DMS114 treated with DMSO at 0.1 percent for 48 hours (cell line): ENCODE measurements around the gene CACNA1B.
"Not testable (repeated sequence)": the region's sequence is repeated elsewhere in the genome, so short reads cannot be mapped to it uniquely, and the experiment has no call there.

Experiments
- DNase-seq: peaks from one replicate; lab custom pipeline; 2025; ENCODE audit not compliant: unreplicated experiment; lab: John Stamatoyannopoulos, UW

The CACNA1B gene

GRCh38 chr9:137865581-137866145, 11.9 kb upstream of the CACNA1B start:
- no peak for DNase-seq

- no peak for DNase-seq
Observed at GRCh38 chr9:137866226-137867141, 11.1 kb upstream of the CACNA1B start.

DNA sequence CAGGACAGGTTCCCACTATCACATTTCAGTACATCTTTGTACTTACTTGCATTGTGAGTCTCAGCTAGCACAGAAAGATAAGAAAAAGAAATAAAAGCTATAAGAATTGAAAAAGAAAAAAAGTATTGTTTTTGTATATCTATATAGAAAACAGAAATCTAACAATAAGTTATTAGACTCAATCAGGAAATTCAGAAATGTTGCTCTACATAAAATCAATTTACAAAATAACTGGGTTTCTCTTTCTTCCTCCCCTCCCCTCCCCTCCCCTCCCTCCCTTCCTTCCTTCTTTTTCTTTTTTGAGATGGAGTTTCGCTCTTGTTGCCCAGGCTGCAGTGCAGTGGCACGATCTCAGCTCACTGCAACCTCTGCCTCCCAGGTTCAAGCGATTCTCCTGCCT, 7.2 kb upstream of the CACNA1B start:
- no peak for DNase-seq

DNA sequence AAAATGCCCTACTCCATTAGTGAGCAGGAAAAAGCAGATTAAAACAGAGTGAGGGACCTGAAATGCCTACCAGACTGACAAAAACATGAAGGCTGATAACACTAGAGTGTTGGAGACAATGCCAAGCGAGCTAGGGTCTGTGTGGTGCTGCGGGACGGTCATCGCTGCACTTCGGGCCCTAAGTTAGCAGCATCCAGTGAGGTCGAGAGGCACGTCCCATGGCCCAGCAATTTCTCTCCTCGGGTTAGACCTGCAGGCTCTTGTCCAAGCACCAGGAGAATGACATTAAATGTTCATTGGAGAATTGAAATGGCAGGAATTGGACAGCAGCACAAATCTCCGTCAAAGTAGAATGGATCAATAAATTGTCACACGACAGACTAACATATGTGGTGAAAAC, 5.3 kb upstream of the CACNA1B start:
- no peak for DNase-seq

DNA sequence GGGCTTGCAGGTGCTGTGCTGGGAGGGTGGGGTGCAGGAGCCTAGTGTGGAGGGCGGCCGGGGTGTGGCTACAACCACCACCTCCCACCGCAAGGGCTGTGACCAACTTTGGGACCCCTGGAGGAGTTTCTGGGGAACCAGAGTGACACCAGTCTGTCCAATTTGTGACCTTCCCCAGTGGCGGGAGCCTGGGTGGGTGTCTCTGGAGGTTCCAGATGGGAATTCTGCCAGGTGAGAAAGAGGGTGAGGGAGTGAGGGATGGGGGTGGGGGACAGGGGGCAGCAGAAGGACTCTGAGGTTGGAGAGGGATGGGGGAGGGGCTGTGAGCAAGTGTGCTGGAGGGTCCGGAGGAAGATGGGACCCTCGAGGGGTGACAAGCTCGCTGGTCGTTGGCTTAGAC, 4.2 kb upstream of the CACNA1B start:
- DNase-seq = no peak

DNA sequence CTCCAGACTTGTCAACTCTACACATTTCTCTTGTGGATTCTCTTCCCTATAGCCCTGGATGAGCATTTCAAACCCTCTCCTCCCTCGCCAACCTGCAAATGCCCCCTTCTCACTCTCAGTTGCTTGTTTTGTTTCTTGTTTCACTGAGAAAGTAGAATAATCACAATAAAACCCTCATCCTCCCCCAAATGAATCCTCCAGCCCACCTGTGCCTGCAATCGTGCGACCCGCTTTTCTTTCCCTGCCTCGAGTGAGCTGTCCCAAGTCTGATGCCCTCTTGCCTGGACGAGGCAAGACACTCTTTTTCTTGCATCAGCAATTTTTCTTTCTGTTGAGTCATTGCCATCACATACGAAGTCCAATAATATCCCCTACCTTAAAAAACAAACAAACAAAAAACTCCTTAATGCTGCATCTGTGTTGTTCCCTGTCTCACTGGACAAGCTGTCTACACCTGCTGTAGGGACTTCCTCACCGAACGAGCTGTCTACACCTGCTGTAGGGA, 3.7 kb upstream of the CACNA1B start:
- no peak for DNase-seq

DNA sequence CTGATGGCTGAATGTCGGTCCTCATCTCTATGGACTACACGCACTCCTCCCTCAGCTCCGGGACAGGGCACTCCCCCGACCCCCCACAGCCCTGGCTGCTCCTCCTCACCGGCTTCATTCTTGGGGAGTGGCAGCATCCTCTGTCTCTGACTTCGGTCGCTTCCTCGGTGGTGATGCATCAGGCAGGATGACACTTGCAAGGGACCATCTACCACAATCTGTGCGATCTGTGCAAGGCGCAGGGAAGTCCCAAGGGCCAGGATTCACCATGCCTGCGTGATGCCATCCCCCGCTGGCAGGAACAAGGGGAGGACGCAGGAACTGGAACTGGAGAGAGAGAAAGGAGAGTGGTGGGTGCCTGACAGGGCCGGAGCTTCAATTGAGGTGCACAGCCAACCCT, 2.2 kb upstream of the CACNA1B start:
- DNase-seq = no peak

DNA sequence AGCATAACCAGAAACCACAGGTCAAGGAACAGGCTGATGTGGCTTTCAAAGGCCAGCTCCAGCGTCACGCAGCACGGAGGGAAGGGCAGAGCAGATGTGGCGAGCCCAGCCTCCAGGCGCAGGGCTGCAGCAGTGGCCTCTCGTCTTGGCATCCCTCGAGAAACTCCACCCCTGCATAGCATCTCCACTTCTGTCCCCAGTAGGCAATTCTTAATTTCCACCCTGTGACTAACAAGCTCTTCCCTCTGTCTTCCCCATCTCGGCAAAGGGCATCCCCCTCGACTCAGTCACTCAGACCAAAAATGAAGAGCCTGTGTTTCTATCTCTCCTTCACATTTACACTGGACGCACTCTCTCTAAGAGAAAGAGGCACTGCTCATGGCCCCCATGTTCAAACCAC, 1.7 kb upstream of the CACNA1B start:
- DNase-seq = no peak

GRCh38 chr9:137876269-137876668, 1.3 kb upstream of the CACNA1B start:
- no peak for DNase-seq

DNA sequence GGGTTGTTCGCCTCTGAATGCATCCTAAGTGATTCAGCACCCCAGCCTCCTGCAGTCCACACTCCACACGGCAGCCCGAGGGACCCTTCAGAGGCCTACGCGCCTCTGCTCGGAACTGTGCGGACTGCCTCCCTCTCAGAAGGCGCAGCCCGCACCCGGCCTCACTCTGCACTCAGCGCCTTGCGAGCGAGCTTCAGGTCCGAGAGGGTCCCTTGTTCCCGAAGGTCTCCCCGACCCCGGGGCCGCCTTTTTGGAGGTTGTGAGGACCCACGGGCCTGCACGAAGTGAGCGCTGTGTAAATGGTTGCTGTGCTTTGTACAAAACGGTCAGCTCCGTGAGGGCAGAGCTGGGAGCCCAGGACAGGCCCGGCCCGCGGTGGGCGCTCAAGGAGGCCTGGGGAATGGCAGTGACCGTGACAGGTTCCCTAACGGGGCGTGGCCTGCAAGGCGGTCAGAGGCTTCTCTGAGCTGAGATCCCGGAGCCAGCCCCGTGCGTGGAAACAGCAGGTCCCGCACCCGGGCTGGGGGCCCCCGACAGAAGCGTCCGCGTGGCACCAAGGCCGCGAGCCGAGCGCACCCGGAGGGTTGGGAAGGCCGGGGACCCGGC, 698 bp upstream of the CACNA1B start:
- no peak for DNase-seq

DNA sequence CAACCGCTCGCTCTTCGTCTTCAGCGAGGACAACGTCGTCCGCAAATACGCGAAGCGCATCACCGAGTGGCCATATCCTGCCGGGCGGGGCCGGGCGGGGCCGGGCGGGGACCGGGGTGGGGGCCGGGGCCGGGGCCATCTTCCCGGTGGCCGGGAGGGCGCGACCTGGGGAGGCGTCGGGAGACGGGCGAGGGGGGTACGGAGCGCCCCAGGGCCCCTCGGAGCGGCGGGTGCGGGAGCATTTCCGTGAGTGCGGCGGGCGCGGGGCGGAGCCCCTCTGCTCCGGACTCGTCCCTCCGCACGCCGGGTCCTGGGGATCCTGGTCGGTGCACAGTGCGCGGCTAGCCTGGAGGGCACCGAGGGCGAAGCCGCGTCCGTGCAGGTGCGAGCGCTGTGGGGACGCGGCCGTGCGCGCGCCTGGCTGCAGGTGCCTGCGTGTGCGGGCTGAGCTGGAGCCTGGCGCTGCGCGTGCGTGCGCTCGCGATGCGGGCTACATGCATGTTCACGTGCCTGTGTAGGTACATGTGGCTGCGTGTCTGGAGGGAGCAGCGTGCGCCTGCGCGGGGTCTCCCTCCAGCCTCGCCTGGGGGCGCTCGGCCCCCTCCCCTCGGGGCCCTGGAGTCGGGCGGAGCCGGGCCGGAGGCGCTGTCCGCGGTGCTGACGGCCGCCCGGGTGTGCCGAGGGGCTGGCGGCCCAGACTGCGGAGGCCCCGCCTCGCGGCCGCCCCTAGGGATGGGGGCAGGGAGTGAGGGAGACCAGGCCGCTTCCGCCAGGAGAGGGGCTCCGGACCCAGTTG, 762 bp downstream of the CACNA1B start:
- no peak for DNase-seq

- DNase-seq = no peak
Observed at GRCh38 chr9:137879052-137879451, 1.5 kb downstream of the CACNA1B start.

DNA sequence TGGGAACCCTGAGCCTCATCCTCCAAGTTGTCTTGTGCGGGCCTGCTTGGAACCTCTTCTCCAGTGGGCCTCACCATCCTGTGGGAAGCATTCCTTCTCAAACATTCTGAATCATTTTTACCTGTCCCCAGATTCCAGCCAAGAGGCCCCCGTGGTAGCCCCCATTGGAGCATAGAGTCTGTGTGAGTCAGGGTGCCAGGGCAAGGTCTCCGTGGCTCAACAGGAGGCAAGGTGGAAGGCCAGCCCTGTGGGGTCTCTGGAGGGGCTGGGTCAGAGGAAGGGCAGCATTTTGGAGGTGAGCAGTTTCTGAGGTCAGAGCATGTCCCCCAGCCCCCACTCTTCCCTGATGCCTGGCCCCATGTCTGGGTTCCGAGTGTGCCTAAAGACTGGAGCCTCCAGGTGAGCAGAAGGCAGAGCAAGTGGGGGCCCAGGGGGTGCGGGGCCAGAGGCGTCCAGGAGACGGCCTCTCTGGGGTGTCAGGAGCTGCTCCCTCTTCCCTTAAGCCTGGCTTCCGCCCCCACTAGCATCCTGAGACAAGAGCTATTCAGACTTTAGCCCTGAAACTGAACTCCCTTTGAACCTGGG, 2.1 kb downstream of the CACNA1B start:
- DNase-seq = no peak

GRCh38 chr9:137880160-137880975, 2.8 kb downstream of the CACNA1B start:
- DNase-seq = no peak

GRCh38 chr9:137880976-137881530, 3.5 kb downstream of the CACNA1B start:
- no peak for DNase-seq

GRCh38 chr9:137881591-137882505, 4.3 kb downstream of the CACNA1B start:
- DNase-seq = no peak

- no peak for DNase-seq
Observed at GRCh38 chr9:137882506-137882821, 4.9 kb downstream of the CACNA1B start.

- not testable (repeated sequence) for DNase-seq
Observed at GRCh38 chr9:137883977-137884376, 6.4 kb downstream of the CACNA1B start.

- DNase-seq = not testable (repeated sequence)
Observed at GRCh38 chr9:137884547-137884946, 7.0 kb downstream of the CACNA1B start.
